ENCODE measurements around the gene ECI1.
"Not testable (repeated sequence)": the region's sequence is repeated elsewhere in the genome, so short reads cannot be mapped to it uniquely, and the experiment has no call there.

The ECI1 gene

DNA sequence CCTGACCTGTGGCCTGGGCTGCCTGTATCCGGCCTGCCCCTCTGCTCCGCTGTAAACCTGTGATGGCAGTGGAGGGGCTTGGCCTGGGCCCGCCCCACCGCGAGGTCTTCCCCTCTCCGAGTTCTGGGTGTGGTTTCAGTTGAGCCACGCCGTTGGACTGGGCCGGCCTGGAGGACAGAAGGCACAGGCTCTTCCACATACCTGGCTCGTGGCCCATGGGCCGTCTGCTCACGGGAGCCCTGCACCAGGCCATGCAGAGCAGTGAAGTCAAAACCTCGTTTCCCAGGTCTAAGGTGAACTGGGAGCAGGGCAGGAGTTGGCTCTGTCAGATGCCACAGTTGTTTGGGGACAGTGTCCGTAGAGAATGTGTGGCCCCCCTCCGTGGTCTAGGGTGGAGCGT lies 22.1 kb upstream of the ECI1 start:
- H3K4me3 Mint-ChIP-seq, result no peak overlapping the region
- ATAC-seq (no peak), DNase-seq (no peak)
- H3K9me3 Mint-ChIP-seq, result no peaks in the 10 kb centered on the region
- no peak overlapping the region for H3K27ac Mint-ChIP-seq
- H3K4me1 Mint-ChIP-seq, result peaks cover 14% of the 10 kb centered on the region
- H3K36me3 Mint-ChIP-seq (ENCODE audit: low read depth), result no peaks in the 10 kb centered on the region
- no peaks in the 10 kb centered on the region for H3K27me3 Mint-ChIP-seq

DNA sequence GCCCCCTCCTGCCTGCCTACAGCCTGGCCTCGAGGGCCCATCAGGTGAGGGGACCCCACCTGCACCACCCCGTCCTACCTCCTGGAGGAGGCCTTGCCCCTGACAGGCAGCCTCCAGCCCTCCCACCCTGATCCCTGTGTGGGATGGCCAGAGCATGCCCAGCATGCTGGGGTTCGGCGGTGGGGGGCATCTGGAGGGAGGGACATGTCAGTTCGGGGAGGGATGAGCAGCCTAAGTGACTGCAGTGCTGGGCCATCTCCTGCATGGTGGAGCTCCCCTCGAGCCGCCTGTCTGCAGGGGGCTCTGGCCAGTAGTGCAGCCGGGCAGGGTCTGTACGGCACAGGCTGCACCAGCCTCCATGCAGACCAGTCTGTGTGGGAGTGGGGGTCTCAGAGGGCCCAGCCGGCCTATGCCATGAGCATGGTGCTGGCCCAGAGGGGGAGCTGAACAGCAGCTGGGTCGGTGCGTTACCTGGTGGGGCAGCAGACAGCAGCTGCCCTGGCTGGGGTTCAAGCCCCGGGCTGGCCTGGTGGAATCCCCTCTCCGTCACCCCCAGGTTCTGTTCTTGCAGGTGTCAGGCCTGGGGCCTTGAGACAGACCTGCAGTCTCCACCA lies 20.6 kb upstream of the ECI1 start:
- Mint-ChIP-seq H3K27ac (no peak overlapping the region), H3K36me3 (ENCODE audit: low read depth) (peaks cover 6% of the 10 kb centered on the region), H3K9me3 (no peaks in the 10 kb centered on the region), H3K27me3 (no peaks in the 10 kb centered on the region), H3K4me3 (no peak overlapping the region), H3K4me1 (peaks cover 19% of the 10 kb centered on the region)
- no peak for ATAC-seq
- no peak for DNase-seq

DNA sequence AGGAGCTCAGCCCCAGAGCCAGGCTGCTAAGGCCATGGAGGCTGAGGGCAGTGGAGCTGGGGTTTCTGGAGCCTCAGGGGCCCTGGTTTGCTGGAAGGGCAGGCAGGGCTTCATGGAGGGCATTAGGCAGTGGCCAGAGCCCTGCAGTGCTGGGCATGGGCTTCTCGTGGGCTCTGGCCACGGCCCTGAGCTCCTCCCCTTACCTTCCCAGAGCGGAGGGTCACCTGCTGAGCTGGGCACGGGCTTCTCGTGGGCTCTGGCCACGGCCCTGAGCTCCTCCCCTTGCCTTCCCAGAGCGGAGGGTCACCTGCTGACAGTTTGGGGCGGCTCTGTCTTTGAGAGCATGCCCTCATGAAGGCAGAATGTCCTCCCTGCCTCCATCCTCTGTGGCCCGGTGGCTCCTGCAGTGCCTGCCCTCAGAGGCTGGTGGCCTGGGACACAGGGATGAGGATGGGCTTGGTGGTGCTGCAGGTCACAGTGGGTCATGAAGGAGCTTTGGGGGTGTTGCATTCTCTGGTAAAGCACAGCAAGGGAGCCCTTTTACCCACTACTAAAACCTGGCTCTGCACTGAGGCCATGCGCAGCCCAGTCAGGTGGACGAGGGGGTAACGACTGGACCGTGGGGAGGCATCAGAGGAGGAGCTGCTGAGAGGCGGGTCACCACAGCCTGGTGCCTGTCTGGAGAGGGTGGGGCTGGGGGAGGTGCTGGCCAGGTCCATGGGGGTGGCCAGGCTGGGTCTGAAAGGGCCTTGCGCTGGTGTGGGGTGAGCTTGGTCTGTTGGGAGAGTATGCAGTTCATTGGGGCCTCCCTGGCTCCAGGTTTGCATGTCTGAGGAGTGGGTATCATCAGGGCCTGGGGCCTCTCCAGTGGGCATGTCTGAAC lies 19.4 kb upstream of the ECI1 start:
- ATAC-seq (no peak), DNase-seq (no peak)
- Mint-ChIP-seq H3K27me3 (no peaks in the 10 kb centered on the region), H3K9me3 (no peaks in the 10 kb centered on the region), H3K36me3 (ENCODE audit: low read depth) (peaks cover 16% of the 10 kb centered on the region), H3K4me3 (no peak overlapping the region), H3K27ac (no peak overlapping the region), H3K4me1 (peaks cover 30% of the 10 kb centered on the region)

DNA sequence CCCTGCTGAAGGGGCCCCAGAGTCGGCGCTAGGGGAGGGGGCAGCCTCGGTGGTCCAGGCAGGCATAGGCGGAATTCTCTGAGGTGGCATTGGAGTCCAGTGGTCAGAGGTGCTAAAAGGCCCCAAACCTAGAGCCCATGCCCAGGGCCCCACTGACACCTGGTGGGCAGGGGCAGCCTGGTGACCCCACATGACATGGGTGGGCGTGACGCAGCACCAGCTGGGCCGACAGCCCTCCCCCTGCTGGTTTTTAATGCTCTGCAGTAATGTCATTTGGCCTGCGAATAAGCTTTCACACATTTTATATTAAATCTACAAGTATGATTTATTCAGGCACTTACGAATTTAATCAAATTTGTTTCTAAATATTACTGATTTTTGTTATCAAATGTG lies 18.7 kb upstream of the ECI1 start:
- Mint-ChIP-seq H3K9me3 (no peaks in the 10 kb centered on the region), H3K36me3 (ENCODE audit: low read depth) (peaks cover 22% of the 10 kb centered on the region), H3K4me3 (no peak overlapping the region), H3K27me3 (no peaks in the 10 kb centered on the region), H3K27ac (no peak overlapping the region), H3K4me1 (peaks cover 38% of the 10 kb centered on the region)
- DNase-seq (no peak), ATAC-seq (no peak)

GRCh38 chr16:2267913-2268666 lies 16.7 kb upstream of the ECI1 start, which contains the start of gene RNPS1:
RNPS1 (minus strand) TSS chr16:2268126; CDS start chr16:2264643, 3,483 bp downstream.
- Mint-ChIP-seq H3K27ac (peak within 1 kb of the TSS; percentile 98), H3K4me1 (peaks cover 46% of the 10 kb centered on the region), H3K4me3 (peak within 1 kb of the TSS; percentile 89), H3K27me3 (no peaks in the 10 kb centered on the region), H3K9me3 (no peaks in the 10 kb centered on the region), H3K36me3 (ENCODE audit: low read depth) (peaks cover 32% of the 10 kb centered on the region)
- DNase-seq (peak; percentile 98), ATAC-seq (peak; percentile 90)

DNA sequence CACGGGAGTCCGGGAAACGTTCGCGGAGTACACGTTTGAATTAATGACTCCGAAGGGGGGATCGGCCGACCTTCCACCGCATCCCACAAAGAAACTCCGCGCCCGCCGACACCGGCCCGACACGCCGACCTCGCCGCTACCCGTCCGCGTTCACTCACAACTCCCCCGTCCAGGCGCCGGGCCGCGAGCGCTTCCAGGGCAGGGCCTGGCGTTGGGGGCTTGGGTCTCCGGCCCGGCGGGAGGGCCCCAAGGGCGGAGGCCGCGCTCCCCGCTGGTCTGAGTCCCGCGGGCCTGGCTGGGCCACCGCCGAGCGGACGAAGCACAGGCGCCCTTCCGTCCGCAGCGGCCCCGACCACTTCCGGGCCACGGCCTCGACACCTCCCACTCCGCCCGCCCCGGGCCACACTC lies 16.1 kb upstream of the ECI1 start:
- Mint-ChIP-seq H3K4me1 (peaks cover 50% of the 10 kb centered on the region), H3K4me3 (peak overlapping the region; percentile 89), H3K36me3 (ENCODE audit: low read depth) (peaks cover 37% of the 10 kb centered on the region), H3K27ac (peak overlapping the region; percentile 98)
- H3K9me3 Mint-ChIP-seq, H3K27me3 Mint-ChIP-seq, DNase-seq: not testable (repeated sequence)
- peak; percentile 65 for ATAC-seq

DNA sequence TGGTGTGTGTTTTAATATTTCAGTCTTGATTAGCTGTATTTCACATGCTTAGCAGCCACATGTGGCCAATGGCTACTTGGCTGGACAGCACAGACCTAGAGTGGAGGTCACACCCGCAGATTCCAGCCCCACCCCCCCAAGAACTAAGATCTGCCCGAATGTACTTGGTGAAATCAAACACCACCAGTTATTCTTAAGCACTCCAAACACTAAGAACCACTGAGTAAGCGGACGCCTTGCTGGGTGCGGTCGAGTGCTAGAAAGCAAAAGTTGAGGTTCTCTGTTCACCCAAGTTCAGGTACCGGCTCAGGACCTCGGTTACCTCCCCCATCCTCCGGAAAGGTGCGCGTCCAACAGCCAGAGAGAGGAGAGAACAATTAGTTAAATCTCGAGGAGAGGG lies 15.5 kb upstream of the ECI1 start:
- DNase-seq, H3K9me3 Mint-ChIP-seq, ATAC-seq, H3K27me3 Mint-ChIP-seq: not testable (repeated sequence)
- Mint-ChIP-seq H3K36me3 (ENCODE audit: low read depth) (peaks cover 43% of the 10 kb centered on the region), H3K27ac (peak overlapping the region; percentile 98), H3K4me1 (peaks cover 50% of the 10 kb centered on the region), H3K4me3 (peak overlapping the region; percentile 89)

GRCh38 chr16:2263026-2263425 lies 11.6 kb upstream of the ECI1 start:
- H3K27ac Mint-ChIP-seq, result peak overlapping the region; percentile 31
- not testable (repeated sequence) for DNase-seq, H3K27me3 Mint-ChIP-seq, ATAC-seq, H3K4me3 Mint-ChIP-seq, H3K9me3 Mint-ChIP-seq
- peaks cover 35% of the 10 kb centered on the region for H3K4me1 Mint-ChIP-seq
- peaks cover 67% of the 10 kb centered on the region for H3K36me3 Mint-ChIP-seq (ENCODE audit: low read depth)

DNA sequence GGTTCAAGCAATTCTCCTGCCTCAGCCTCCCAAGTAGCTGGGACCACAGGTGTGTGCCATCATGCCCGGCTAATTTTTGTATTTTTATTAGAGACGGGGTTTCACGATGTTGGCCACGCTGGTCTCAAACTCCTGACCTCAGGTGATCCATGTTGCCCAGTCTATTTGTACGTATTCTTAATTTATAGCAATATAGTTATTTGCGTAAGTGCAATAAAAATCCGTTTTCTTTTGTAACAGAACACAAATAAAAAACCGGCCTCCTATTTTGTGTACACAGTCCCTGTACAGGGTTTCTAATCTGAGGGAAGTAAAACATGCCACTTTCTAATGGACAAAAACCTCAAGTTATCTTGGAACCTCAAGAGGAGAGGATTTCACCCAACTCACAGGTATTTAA lies 8.9 kb upstream of the ECI1 start:
- Mint-ChIP-seq H3K4me3 (no peak overlapping the region), H3K36me3 (ENCODE audit: low read depth) (peaks cover 73% of the 10 kb centered on the region), H3K9me3 (no peaks in the 10 kb centered on the region), H3K27ac (no peak overlapping the region), H3K27me3 (no peaks in the 10 kb centered on the region), H3K4me1 (peaks cover 16% of the 10 kb centered on the region)
- no peak for ATAC-seq
- no peak for DNase-seq

DNA sequence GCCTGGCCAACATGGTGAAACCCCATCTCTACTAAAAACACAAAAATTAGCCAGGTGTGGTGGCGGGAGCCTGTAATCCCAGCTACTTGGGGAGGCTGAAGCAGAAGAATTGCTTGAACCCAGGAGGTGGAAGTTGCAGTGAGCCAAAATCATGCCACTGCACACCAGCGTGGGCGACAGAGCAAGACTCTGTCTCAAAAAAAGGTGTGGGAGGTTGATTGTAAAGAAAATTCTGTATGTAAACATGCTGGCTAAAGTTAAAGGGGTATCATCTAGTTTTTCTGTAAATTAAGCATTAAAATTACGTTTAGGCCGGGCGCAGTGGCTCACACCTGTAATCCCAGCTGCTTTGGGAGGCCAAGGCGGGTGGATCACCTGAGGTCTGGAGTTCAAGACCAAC lies 7.1 kb upstream of the ECI1 start:
- peaks cover 68% of the 10 kb centered on the region for H3K36me3 Mint-ChIP-seq (ENCODE audit: low read depth)
- H3K9me3 Mint-ChIP-seq, H3K27ac Mint-ChIP-seq, DNase-seq, ATAC-seq, H3K4me1 Mint-ChIP-seq, H3K4me3 Mint-ChIP-seq, H3K27me3 Mint-ChIP-seq: not testable (repeated sequence)

DNA sequence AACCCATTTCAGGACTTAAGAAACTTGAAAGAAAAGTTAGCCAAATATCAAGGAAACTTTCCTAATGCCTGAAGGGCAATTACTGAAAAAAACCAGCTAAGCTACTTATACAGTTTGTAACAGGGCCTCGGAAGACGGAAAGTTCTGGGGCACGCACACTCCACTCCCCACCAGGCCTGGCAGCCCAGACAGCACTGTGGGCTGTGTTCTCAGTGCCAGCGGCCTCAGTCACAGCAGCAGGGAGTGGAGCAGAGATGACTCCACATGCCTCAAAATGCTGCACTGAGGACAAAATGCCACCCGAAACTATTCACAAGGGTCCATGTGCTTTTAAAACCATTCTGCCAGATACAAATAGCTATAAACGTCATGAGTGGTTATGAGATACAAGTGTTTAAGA lies 6.3 kb upstream of the ECI1 start:
- Mint-ChIP-seq H3K4me3 (no peak overlapping the region), H3K4me1 (peaks cover 3% of the 10 kb centered on the region), H3K27ac (no peak overlapping the region), H3K27me3 (no peaks in the 10 kb centered on the region), H3K36me3 (ENCODE audit: low read depth) (peaks cover 72% of the 10 kb centered on the region), H3K9me3 (no peaks in the 10 kb centered on the region)
- DNase-seq, result no peak
- ATAC-seq, result no peak

- no peak overlapping the region for H3K4me3 Mint-ChIP-seq
- H3K27me3 Mint-ChIP-seq, result no peaks in the 10 kb centered on the region
- ATAC-seq, result no peak
- H3K36me3 Mint-ChIP-seq (ENCODE audit: low read depth), result peaks cover 65% of the 10 kb centered on the region
- H3K4me1 Mint-ChIP-seq, result peaks cover 7% of the 10 kb centered on the region
- peak overlapping the region; percentile 27 for H3K27ac Mint-ChIP-seq
- no peaks in the 10 kb centered on the region for H3K9me3 Mint-ChIP-seq
- no peak for DNase-seq
Measured at GRCh38 chr16:2256531-2257140, 5.2 kb upstream of the ECI1 start.

DNA sequence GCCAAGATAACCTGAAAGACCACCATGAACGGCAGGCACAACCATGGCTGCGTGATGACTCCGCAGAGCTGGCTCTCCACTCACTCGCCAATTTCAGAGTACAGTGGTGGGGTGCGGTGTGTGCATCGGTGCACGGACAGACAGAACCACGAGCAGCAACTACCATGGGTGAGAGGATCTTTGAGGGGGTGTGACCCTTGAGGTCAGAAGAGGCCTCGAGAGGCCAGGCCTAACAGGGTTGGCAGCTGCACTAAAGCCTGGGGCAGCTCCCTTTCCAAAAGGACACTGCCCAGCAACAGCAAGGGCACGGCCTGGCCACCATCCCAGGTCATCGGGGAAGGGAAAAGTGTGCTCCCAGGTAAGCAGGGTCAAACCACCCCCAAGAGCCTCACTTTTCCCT lies 1.9 kb upstream of the ECI1 start:
- no peak for DNase-seq
- H3K4me3 Mint-ChIP-seq, result peak overlapping the region; percentile 32
- H3K27me3 Mint-ChIP-seq, result no peaks in the 10 kb centered on the region
- H3K36me3 Mint-ChIP-seq (ENCODE audit: low read depth), result peaks cover 51% of the 10 kb centered on the region
- H3K4me1 Mint-ChIP-seq, result peaks cover 15% of the 10 kb centered on the region
- no peaks in the 10 kb centered on the region for H3K9me3 Mint-ChIP-seq
- ATAC-seq, result no peak
- H3K27ac Mint-ChIP-seq, result no peak overlapping the region

DNA sequence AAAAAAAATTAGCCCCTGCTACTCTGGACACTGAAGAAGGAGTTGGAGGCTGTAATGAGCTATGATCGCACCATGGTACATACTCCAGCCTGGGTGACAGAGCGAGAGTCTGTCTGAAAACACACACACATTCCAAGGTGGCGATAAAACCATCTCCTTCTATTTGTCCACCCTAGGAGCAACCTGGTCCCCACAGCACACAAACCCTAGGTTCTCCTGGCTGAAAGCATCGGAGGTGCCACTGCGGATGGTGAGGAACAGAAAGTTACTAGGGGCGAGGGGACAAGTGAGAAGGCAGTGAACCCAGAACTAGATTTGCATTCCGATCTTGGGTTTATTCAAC lies 1.4 kb upstream of the ECI1 start:
- Mint-ChIP-seq H3K27me3 (no peaks in the 10 kb centered on the region), H3K4me3 (no peak overlapping the region), H3K4me1 (peaks cover 15% of the 10 kb centered on the region), H3K27ac (no peak overlapping the region), H3K36me3 (ENCODE audit: low read depth) (peaks cover 45% of the 10 kb centered on the region), H3K9me3 (no peaks in the 10 kb centered on the region)
- no peak for DNase-seq
- no peak for ATAC-seq
